K562 (cell line): ENCODE data around the gene HARS2. TPM values are rescaled to one million over a fixed set of nuclear protein-coding genes. Genes with fewer than 3 reads are reported as not detected.

Experiments used
- CCAR2 ChIP-seq: fragments of 200-400 bp; formaldehyde crosslinking; IDR thresholded peaks from 2 replicates; pipeline ENCODE4 v1.6.1; 2017; ENCODE audit warnings: mild to moderate bottlenecking, low read depth, low read length
- GATAD2A ChIP-seq: fragments of 450-650 bp; IDR thresholded peaks from 2 replicates; pipeline ENCODE4 v1.6.1; 2017
- HMG20B ChIP-seq: fragments of 250-450 bp; sonication (Bioruptor Pico); IDR thresholded peaks from 2 replicates; pipeline ENCODE4 v1.5.0; 2021; ENCODE audit warnings: mild to moderate bottlenecking
- MYBL2 ChIP-seq, 2 experiments: fragments of 450-650 bp in 1 of 2; sonication (generic) in 1 of 2; formaldehyde crosslinking in 1 of 2; IDR thresholded peaks; 2 replicates each; pipeline versions ENCODE4 v1.6.1 to v1.8.1; 2017 to 2022; ENCODE audit warnings: borderline replicate concordance in 1 of 2, inconsistent platforms in 1 of 2, low read depth in 1 of 2, mild to moderate bottlenecking in 1 of 2, missing genetic modification reagents in 1 of 2, moderate library complexity in 1 of 2
- SAFB2 ChIP-seq: fragments of 200-400 bp; formaldehyde crosslinking; IDR thresholded peaks from 2 replicates; pipeline ENCODE4 v1.6.1; 2018; ENCODE audit warnings: borderline replicate concordance, low read length, low read depth, moderate library complexity; ENCODE audit not compliant: severe bottlenecking
- SOX6 ChIP-seq: fragments of 450-650 bp; IDR thresholded peaks from 2 replicates; pipeline ENCODE4 v1.6.1; 2014; ENCODE audit warnings: mild to moderate bottlenecking
- SREBF1 ChIP-seq: fragments of 150-350 bp; IDR thresholded peaks from 2 replicates; pipeline ENCODE4 v1.6.1; 2014; ENCODE audit warnings: antibody characterized with exemption, low read depth, low read length, borderline replicate concordance
- TCF3 ChIP-seq: sonication (generic); formaldehyde crosslinking; IDR thresholded peaks from 2 replicates; pipeline ENCODE4 v1.4.0; 2020; ENCODE audit warnings: mild to moderate bottlenecking, missing genetic modification reagents
- ZBED1 ChIP-seq: IDR thresholded peaks from 2 replicates; pipeline ENCODE4 v1.6.1; 2014
- ZBTB17 ChIP-seq: fragments of 450-650 bp; formaldehyde crosslinking; IDR thresholded peaks from 2 replicates; pipeline ENCODE4 v1.4.0; 2020; ENCODE audit warnings: mild to moderate bottlenecking
- ZFP36 ChIP-seq: fragments of 150-350 bp; IDR thresholded peaks from 2 replicates; pipeline ENCODE4 v1.6.1; 2018; ENCODE audit warnings: low read length, low read depth; ENCODE audit not compliant: partially characterized antibody
- ZNF175 ChIP-seq: fragments of 200-800 bp; sonication (Bioruptor generic); IDR thresholded peaks from 2 replicates; pipeline ENCODE4 v1.6.1; 2016; ENCODE audit warnings: low read depth, mild to moderate bottlenecking, missing genetic modification characterization, missing compliant biosample characterization
- ZNF274 ChIP-seq: IDR thresholded peaks from 2 replicates; pipeline ENCODE4 v1.6.1; 2011; ENCODE audit warnings: low read depth, mild to moderate bottlenecking, low read length, moderate library complexity, borderline replicate concordance
- polyA plus RNA-seq, 8 experiments: library from polyadenylated mRNA; depleted of rRNA in 4 of 8; stranded (reverse) in 5 of 8; unstranded in 3 of 8; fragments of >200 nt; fragmentation: Nextera tagmentation in 2 of 8; fragmentation: Illumina TruSeq in 1 of 8; extraction: Ambion mirVana in 2 of 8; extraction: Trizol in 1 of 8; gene quantifications; 2 replicates each; pipeline versions ENCODE4 v1.2.1 to v1.2.3, GENCODE V29; 2011 to 2014; ENCODE audit warnings: inconsistent platforms in 1 of 8, missing spikeins in 1 of 8
- total RNA-seq, 7 experiments: library from RNA; depleted of rRNA in 6 of 7; stranded (reverse); fragments of >200 nt in 6 of 7; fragmentation: Illumina TruSeq in 2 of 7; extraction: Trizol in 2 of 7; gene quantifications; 2 replicates each; pipeline versions ENCODE4 v1.2.1 to v1.2.3, GENCODE V29; 2011 to 2021; ENCODE audit warnings: low replicate concordance in 1 of 7
- TF ChIP-seq, protein P1 (sequence below), 3 experiments: IDR thresholded peaks in 2 of 3; conservative IDR thresholded peaks in 1 of 3; 2 replicates each; pipeline ENCODE4 v1.5.1; 2011 to 2012; ENCODE audit warnings: low read length in 3 of 3, mild to moderate bottlenecking in 3 of 3, control low read depth in 2 of 3, improper control_type of control experiment in 1 of 3, inconsistent platforms in 1 of 3, low read depth in 1 of 3, mixed read lengths in 1 of 3, moderate library complexity in 1 of 3; ENCODE audit not compliant: insufficient read depth in 2 of 3
- TF ChIP-seq, protein P2 (sequence below): IDR thresholded peaks from 2 replicates; pipeline ENCODE4 v1.6.1; 2016; ENCODE audit warnings: missing genetic modification characterization, missing compliant biosample characterization
- TF ChIP-seq, protein P3 (sequence below): sonication (generic); formaldehyde crosslinking; IDR thresholded peaks from 2 replicates; pipeline ENCODE4 v1.8.1; 2023; ENCODE audit warnings: missing genetic modification reagents, mild to moderate bottlenecking, borderline replicate concordance
- TF ChIP-seq, protein P4 (sequence below), 2 experiments: IDR thresholded peaks; 2 replicates each; pipeline ENCODE4 v1.6.1; 2011; ENCODE audit warnings: borderline replicate concordance in 1 of 2, control low read depth in 1 of 2, low read depth in 1 of 2, low read length in 1 of 2, mild to moderate bottlenecking in 1 of 2, mixed read lengths in 1 of 2, moderate library complexity in 1 of 2; ENCODE audit not compliant: insufficient read depth in 1 of 2, insufficient read length in 1 of 2, poor library complexity in 1 of 2, severe bottlenecking in 1 of 2; ENCODE audit errors: extremely low read depth in 1 of 2

The HARS2 gene
- total and polyA plus RNA-seq, 9 of the 15 experiments (the other 6 are each of a cell fraction or from before 2014, with no cell fraction given) = 8.5 to 41.6 (median 27.1) TPM

DNA sequence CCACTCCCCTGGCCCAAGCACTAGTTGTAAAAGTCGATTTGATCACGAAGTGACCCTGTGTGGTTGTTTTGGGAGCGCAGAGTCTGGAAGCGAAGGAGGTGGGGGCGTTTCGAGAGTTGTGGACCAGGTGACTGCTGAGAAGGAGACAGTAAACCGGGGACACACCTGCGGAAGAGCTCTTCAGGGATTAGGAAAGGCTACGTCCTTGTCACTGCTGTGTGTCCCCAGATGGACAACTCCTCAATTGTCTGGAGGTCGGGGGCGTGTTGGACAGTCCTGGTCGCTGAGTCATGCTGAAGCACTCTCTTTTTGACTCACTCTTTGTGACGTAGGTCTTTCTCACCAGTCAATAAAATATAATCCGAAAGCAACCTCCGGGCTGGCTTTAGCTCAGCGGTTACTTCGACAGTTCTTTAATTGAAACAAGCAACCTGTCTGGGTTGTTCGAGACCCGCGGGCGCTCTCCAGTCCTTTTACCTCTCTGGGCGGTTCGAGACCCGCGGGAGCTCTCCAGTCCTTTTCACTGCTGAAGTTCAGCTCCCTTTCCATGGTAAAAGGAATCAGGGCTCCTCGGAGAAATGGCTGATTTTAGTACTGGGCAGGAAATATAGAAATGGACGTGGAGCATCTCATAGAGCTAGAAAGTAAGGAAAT lies 19.8 kb downstream of the HARS2 start (continued):
- TF ChIP-seq SREBF1 = no peak
- 0 out of 2 replicates have a peak, but pooled peaks have one; percentile 19 for TF ChIP-seq ZNF175 (CRISPR knock-in tag)
- TF ChIP-seq ZNF274 = no peak
- no peak for TF ChIP-seq ZBTB17
- peak; percentile 29; the same call in 1 of the 2 replicates for TF ChIP-seq TCF3 (CRISPR knock-in tag)
- 0 out of 2 replicates have a peak, but pooled peaks have one; percentile 13 for TF ChIP-seq GATAD2A
- TF ChIP-seq SOX6 = peak; percentile 95
- TF ChIP-seq, protein P1, sequence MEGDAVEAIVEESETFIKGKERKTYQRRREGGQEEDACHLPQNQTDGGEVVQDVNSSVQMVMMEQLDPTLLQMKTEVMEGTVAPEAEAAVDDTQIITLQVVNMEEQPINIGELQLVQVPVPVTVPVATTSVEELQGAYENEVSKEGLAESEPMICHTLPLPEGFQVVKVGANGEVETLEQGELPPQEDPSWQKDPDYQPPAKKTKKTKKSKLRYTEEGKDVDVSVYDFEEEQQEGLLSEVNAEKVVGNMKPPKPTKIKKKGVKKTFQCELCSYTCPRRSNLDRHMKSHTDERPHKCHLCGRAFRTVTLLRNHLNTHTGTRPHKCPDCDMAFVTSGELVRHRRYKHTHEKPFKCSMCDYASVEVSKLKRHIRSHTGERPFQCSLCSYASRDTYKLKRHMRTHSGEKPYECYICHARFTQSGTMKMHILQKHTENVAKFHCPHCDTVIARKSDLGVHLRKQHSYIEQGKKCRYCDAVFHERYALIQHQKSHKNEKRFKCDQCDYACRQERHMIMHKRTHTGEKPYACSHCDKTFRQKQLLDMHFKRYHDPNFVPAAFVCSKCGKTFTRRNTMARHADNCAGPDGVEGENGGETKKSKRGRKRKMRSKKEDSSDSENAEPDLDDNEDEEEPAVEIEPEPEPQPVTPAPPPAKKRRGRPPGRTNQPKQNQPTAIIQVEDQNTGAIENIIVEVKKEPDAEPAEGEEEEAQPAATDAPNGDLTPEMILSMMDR (IDR thresholded peaks at IDR 0.05 in 2 of 3, conservative IDR thresholded peaks at IDR 0.05 in 1 of 3; ENCODE audit: insufficient read depth in 2 of 3, low read depth in 1 of 3, low read length in 3 of 3) = no peak
- TF ChIP-seq ZFP36 = peak; percentile 43
- TF ChIP-seq ZBED1 = no peak
- TF ChIP-seq, protein P2, sequence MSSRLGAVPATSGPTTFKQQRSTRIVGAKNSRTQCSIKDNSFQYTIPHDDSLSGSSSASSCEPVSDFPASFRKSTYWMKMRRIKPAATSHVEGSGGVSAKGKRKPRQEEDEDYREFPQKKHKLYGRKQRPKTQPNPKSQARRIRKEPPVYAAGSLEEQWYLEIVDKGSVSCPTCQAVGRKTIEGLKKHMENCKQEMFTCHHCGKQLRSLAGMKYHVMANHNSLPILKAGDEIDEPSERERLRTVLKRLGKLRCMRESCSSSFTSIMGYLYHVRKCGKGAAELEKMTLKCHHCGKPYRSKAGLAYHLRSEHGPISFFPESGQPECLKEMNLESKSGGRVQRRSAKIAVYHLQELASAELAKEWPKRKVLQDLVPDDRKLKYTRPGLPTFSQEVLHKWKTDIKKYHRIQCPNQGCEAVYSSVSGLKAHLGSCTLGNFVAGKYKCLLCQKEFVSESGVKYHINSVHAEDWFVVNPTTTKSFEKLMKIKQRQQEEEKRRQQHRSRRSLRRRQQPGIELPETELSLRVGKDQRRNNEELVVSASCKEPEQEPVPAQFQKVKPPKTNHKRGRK = no peak
- no peak for TF ChIP-seq HMG20B (CRISPR knock-in tag)
- TF ChIP-seq SAFB2 = no peak
- TF ChIP-seq CCAR2 = no peak
- TF ChIP-seq, protein P3, sequence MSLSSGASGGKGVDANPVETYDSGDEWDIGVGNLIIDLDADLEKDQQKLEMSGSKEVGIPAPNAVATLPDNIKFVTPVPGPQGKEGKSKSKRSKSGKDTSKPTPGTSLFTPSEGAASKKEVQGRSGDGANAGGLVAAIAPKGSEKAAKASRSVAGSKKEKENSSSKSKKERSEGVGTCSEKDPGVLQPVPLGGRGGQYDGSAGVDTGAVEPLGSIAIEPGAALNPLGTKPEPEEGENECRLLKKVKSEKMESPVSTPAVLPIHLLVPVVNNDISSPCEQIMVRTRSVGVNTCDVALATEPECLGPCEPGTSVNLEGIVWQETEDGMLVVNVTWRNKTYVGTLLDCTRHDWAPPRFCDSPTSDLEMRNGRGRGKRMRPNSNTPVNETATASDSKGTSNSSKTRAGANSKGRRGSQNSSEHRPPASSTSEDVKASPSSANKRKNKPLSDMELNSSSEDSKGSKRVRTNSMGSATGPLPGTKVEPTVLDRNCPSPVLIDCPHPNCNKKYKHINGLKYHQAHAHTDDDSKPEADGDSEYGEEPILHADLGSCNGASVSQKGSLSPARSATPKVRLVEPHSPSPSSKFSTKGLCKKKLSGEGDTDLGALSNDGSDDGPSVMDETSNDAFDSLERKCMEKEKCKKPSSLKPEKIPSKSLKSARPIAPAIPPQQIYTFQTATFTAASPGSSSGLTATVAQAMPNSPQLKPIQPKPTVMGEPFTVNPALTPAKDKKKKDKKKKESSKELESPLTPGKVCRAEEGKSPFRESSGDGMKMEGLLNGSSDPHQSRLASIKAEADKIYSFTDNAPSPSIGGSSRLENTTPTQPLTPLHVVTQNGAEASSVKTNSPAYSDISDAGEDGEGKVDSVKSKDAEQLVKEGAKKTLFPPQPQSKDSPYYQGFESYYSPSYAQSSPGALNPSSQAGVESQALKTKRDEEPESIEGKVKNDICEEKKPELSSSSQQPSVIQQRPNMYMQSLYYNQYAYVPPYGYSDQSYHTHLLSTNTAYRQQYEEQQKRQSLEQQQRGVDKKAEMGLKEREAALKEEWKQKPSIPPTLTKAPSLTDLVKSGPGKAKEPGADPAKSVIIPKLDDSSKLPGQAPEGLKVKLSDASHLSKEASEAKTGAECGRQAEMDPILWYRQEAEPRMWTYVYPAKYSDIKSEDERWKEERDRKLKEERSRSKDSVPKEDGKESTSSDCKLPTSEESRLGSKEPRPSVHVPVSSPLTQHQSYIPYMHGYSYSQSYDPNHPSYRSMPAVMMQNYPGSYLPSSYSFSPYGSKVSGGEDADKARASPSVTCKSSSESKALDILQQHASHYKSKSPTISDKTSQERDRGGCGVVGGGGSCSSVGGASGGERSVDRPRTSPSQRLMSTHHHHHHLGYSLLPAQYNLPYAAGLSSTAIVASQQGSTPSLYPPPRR = no peak
- TF ChIP-seq MYBL2 (IDR thresholded peaks at IDR 0.05; ENCODE audit: low read depth) = no peak; the same call in 1 of the 2 replicates
- no peak for TF ChIP-seq MYBL2 (CRISPR knock-in tag; IDR thresholded peaks at IDR 0.05; ENCODE audit: borderline replicate concordance)
- TF ChIP-seq, protein P4, sequence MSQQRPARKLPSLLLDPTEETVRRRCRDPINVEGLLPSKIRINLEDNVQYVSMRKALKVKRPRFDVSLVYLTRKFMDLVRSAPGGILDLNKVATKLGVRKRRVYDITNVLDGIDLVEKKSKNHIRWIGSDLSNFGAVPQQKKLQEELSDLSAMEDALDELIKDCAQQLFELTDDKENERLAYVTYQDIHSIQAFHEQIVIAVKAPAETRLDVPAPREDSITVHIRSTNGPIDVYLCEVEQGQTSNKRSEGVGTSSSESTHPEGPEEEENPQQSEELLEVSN (IDR thresholded peaks at IDR 0.05; ENCODE audit: borderline replicate concordance in 1 of 2, extremely low read depth in 1 of 2, insufficient read depth in 1 of 2, insufficient read length in 1 of 2, low read depth in 1 of 2, low read length in 1 of 2, poor library complexity in 1 of 2, severe bottlenecking in 1 of 2) = peak in 1 of 2 experiments; percentile 9
